GM19467 (cell line): Measurements from ENCODE around the gene MVD.
A peak's percentile ranks its signal among the peaks of the same experiment; 100 is the strongest.

Source experiments
- ATAC-seq: cut with Tn5 transposase; IDR thresholded peaks from one replicate; pipeline ENCODE4 v1.9.1; 2021; ENCODE audit warnings: mild to moderate bottlenecking, moderate library complexity; ENCODE audit not compliant: unreplicated experiment

The MVD gene

GRCh38 chr16:88662843-88663606 lies at the start of gene MVD:
MVD (minus strand) TSS chr16:88663091; CDS start chr16:88663080, 11 bp downstream.
- ATAC-seq = peak; percentile 93

- no peak for ATAC-seq
Observed at GRCh38 chr16:88712362-88712979, 49.6 kb upstream of the MVD start.

DNA sequence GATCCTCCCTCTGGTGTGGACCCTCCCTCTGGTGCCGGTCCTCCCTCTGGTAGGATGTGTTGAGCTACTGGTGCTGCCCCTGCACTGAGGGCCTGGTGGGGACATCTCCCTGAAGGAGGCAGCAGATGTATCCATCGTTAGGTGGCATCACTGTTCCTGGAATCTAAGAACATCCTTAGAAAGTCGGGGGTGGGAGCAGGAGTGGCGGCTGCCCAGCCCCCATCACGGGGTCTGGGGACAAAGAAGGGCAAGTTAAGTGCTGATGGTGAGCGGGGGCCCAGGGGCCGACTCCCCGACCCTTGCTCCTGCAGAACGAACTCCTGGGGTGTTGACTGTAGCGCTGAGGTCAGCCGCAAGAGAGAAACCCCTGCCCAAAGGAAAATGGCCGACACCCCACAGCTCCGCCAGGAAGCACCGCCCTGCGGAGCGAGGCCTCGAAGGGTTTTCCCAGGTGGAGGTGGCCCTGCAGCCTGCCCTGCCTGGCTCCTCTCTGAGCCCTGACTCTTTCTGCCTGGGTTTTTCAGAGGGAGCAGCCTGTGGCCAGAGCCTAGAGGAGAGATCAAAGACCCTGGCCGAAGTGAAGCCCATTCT lies 49.0 kb upstream of the MVD start:
- no peak for ATAC-seq

- no peak for ATAC-seq
Observed at GRCh38 chr16:88710556-88710955, 47.7 kb upstream of the MVD start.

DNA sequence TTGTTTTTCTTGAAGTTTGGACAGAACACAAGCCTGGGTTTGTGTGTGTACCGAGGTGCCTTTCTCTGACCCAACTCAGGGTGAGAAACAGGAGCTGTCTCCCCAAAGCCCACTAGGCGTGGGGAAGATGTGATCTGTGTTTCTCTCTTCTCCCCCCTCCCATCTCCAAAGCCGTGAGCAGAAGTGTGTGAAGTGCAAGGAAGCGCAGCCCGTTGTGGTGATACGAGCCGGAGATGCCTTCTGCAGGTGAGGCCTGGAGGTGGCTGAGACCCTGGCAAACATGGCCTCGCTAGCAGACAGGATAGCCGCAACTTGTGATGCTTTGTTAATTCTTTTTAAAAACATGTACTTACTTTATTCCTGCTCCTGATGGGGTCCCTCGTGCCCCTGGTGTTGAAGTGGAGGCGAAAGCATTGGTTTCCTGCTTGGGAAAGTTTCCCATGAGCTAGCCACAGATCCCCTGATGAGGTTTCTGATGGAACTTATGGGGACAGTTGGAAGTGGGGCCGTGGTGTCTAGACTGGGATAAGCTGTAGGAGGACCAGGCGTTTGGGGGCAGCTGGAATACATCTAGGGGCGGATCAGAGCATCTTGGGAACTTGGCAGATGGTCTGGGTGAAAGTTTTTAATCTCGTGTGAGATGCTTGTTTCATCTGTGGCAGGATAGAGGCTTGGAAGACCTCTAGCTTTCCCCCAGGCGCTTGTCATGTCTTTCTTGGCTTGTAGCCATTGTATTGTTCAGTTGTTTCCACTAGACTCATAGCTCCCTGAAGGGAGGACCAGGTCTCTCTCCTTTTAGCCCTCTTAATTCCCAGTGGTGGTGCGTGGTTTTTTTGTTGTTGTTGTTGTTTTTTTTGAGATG lies 44.3 kb upstream of the MVD start:
- no peak for ATAC-seq

GRCh38 chr16:88706229-88706964 lies 43.5 kb upstream of the MVD start, which contains the start of the genes CTU2 and RNF166:
CTU2 (plus strand) TSS chr16:88706503; CDS start chr16:88706531, 28 bp downstream.
RNF166 (minus strand) TSS chr16:88706408; CDS start chr16:88706325, 83 bp downstream.
- ATAC-seq = peak; percentile 70

DNA sequence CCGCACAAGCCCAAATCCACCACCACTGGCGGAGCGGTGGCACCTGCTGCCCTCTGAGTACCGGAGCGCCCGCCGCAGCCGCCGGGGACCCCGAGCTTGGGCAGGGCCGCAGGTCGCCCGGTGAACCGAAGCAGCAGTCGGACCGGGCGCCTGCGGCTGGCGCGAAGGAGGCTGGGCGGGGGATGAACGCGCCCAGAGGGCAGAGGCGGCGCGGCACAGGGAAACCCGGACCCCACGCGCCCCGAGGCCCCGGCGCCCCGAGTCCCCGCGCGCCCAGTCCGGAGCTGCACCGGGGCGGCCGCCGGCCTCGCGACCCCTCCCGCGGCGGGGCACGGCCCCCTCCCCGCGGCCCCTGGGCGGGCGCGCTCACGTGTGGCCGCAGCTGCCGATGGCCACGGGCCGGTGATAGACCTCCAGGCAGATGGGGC lies 42.9 kb upstream of the MVD start:
- peak; percentile 20 for ATAC-seq

GRCh38 chr16:88705076-88705684 lies 42.3 kb upstream of the MVD start:
- ATAC-seq = no peak

- no peak for ATAC-seq
Observed at GRCh38 chr16:88703486-88704309, 40.8 kb upstream of the MVD start.

DNA sequence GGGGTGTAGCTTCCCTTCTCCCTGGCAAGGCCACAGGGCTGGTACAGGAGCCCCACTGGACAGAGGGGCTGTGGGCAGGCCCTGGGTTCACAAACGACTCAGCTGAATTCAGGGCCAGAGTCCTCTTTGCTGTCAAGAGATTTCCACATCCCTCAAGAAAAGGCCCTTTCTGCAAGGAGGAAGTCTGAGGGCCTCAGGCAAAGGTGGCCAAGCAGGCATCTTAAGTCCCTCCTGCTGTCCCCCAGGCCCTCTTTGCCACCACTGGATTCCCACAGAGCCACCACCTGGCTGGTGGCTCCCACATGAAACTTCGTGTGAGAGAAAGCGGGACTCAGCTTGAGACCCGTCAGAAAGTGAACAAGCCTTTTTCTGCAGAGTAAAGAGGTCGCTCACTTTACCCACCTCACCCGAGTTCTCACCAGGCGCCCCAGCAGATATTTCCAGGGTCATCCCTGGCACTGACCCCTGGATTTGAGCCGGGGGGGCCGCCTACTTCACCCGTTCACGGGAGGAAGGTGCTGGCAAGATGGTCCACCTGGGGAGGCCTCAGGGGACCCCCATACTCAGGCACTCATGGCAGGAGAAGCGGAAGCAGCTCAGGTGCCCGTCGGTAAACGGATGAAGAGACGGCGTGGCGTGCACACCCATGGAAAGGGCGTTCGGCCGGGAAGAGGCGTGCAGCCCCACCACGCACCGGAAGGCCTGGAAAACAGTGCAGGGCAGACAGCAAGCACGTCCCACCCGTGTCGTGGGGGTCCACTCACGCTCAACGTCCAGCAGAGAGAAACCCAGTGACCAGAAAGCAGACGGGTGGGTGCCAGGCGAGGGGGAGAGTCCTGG lies 39.7 kb upstream of the MVD start:
- ATAC-seq = no peak

DNA sequence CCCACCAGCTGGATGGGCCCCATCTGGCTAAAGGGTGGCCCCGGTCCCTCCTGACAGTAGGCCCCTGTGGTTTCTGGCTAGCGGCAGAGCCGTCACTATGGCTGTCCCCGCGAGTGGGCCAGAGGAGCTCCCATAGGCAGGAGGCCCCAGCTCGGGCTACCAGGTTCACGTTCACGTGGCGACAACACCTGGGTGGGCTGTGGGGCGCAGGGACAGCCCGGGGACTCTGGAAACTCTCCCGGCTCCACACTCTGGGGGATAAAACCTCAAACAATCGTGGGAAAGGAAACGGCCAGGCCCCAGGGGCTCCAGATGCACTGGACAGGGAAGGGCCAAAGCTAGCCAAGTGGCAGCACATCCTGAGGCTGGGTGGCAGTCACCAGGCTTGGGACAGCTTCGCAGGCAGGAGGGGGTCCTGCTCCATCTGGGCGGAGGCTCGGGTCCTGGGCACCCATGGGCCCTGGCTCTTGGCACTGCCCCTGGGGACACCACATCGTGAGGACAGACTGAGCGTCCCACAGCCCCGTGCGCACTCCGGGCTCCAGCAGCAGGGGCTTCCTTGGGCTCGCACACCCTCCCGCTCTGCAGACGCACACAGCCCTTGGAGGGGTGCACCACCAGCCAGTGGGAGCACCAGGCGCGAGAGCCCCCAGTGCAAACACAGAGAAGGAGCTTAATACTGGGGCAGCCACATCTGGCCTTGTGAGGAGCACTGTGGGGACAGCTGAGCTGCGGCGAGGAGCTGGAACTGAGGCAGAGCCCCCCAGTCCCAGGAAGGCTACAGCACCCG lies 38.9 kb upstream of the MVD start:
- ATAC-seq = no peak

DNA sequence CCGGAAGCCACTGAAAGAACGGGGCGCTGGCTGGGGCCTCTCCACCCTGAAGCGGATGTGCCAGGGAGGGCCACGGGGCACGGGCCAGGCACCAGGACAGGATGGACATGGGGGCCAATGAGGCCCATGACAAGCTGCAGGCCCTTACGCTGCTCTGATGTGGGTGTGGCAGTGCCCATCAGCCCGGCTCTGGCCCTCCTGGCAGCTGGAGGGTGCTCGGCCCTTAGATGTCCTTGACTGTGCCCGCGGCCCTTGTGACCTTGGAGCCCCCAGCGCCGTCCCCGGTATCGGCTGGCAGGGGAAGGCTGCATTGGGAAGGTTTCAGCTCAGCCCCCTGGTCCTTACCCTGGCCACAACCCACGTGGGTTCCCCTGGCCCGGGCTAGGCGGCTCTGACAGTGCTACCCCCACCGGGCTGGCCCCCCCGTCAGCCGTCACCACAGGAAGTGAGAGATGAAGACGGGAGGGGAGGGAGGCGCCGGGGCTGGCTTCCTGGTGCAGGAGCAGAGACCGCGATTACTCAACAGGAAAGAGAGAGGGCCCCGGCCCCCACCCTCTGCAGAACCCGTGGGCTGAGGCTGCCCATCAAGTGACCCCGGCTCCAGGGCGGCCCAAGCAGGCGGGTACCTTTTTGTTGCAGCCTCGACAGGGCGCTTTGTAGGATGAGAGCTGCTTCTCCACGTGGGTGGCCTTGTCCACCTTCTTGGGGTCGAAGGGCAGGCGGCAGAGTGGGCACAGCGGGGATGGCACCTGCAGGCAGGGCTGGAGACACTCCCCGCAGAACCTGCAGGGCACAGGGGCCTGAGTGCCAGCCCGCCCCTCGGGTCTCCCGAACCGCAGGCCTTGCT lies 38.0 kb upstream of the MVD start:
- peak; percentile 56 for ATAC-seq

DNA sequence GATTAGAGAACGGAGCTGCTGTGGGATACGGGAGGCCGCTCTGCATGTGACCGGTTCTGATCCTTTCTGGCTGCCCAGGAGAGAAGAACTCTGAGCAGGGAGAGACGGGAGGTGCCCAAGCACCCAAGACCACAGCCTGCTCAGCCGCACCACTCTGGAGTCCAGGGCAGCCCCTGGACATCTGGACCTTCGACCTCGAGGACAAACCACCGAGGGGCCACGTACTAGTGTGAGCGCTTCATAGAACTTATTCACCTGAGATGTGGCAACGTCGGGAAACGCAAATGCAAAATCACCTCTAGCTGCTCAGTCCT lies 37.4 kb upstream of the MVD start:
- ATAC-seq = no peak

GRCh38 chr16:88699180-88699579 lies 36.3 kb upstream of the MVD start:
- no peak for ATAC-seq

- ATAC-seq = no peak
Observed at GRCh38 chr16:88698646-88699045, 35.8 kb upstream of the MVD start.

DNA sequence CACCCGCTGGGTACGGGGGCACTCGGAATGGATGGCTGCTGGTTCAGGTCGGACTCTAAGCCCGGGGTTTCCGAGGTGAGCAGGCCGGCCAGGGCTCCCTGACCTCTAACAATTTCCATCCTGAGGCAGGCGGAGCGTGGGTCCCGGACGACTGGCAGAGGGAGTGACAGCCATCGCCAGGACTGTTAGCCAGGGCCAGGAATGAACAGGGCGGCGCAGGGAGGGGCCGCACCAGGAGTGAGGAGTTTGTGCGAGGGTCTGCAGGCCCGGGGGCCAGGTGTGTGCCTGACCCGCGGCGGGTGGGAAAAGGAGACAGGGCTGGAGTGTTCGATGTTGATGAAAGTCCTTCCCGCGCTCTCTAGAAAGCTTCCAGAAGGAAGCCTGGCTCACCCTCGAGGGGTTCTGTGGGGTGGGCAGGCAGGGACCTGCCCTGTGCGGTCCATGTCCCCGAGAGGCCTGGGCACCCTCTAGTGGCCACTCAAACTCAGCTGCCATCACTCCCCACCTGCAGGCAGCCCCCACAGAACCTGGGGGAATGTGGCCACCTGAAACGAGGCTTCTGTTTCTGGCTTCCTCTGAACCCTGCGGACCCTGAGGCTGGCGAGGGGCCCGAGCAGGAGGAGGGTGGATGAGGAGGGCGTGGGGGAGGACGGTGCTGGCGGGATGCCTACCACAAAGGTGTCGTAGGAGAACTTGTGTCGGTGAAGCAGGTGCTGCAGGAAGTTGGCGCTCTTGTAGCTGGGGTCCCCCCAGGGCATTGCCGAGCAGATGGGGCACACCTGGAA lies 35.1 kb upstream of the MVD start:
- ATAC-seq = no peak
